Osteocyte (in vitro differentiated cells): ENCODE results near the gene NRP2. TPM values are rescaled to one million over a fixed set of nuclear protein-coding genes. Genes with fewer than 3 reads are reported as not detected.

ENCODE experiments used
- DNase-seq: peaks from one replicate; pipeline ENCODE4 v3.0.0; 2021; ENCODE audit warnings: mixed read lengths; ENCODE audit not compliant: unreplicated experiment; ENCODE audit errors: extremely low spot score
- H3K27ac Mint-ChIP-seq: one replicate; pipeline ENCODE4 v1.8.0; 2021; ENCODE audit warnings: mild to moderate bottlenecking, mixed read lengths; ENCODE audit not compliant: unreplicated experiment
- H3K27me3 Mint-ChIP-seq: one replicate; pipeline ENCODE4 v1.8.0; 2021; ENCODE audit warnings: mixed read lengths; ENCODE audit not compliant: unreplicated experiment
- H3K36me3 Mint-ChIP-seq: one replicate; pipeline ENCODE4 v1.8.0; 2021; ENCODE audit warnings: mixed read lengths; ENCODE audit not compliant: unreplicated experiment
- H3K4me1 Mint-ChIP-seq: one replicate; pipeline ENCODE4 v1.8.0; 2021; ENCODE audit warnings: mixed read lengths; ENCODE audit not compliant: unreplicated experiment
- H3K4me3 Mint-ChIP-seq: one replicate; pipeline ENCODE4 v1.8.0; 2021; ENCODE audit warnings: mild to moderate bottlenecking, moderate library complexity, mixed read lengths; ENCODE audit not compliant: unreplicated experiment
- H3K9me3 Mint-ChIP-seq: one replicate; pipeline ENCODE4 v1.8.0; 2021; ENCODE audit warnings: mixed read lengths; ENCODE audit not compliant: unreplicated experiment
- total RNA-seq: library from RNA; stranded (reverse); gene quantifications from 2 replicates; pipeline ENCODE4 v1.2.1, GENCODE V29; 2021
- TF ChIP-seq, protein P1 (sequence below): fragments of 200-600 bp; sonication (generic); IDR thresholded peaks from 2 replicates; pipeline ENCODE4 v1.5.0; 2021; ENCODE audit warnings: antibody characterized with exemption, mild to moderate bottlenecking, moderate library complexity

NRP2 gene
- total RNA-seq, 1 donor from 2014 or later, result 52.4 TPM

DNA sequence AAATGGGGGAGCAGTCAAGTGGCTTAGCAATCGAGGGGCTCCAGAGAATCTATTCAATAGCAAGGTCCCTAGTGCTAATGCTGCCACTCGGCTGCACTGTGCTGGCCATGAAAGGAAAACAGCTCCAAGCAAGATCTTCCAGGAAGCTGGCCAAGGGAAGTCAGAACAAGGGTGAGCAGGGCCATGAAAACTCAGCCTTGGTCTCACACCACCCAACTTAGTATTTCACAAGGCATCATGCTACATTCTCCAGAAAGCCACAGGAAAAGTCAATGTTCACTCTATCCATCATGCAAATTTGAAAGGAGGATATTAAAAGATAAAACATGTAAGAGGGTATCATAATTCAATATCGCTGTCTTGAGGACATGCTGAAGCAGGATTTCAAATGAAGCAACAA, 35.7 kb downstream of the NRP2 start:
- Mint-ChIP-seq H3K27ac (peak overlapping the region; percentile 28), H3K36me3 (peaks cover 19% of the 10 kb centered on the region), H3K4me3 (no peak overlapping the region), H3K9me3 (no peaks in the 10 kb centered on the region), H3K4me1 (peaks cover 64% of the 10 kb centered on the region), H3K27me3 (no peaks in the 10 kb centered on the region)
- no peak for DNase-seq
- TF ChIP-seq, protein P1, sequence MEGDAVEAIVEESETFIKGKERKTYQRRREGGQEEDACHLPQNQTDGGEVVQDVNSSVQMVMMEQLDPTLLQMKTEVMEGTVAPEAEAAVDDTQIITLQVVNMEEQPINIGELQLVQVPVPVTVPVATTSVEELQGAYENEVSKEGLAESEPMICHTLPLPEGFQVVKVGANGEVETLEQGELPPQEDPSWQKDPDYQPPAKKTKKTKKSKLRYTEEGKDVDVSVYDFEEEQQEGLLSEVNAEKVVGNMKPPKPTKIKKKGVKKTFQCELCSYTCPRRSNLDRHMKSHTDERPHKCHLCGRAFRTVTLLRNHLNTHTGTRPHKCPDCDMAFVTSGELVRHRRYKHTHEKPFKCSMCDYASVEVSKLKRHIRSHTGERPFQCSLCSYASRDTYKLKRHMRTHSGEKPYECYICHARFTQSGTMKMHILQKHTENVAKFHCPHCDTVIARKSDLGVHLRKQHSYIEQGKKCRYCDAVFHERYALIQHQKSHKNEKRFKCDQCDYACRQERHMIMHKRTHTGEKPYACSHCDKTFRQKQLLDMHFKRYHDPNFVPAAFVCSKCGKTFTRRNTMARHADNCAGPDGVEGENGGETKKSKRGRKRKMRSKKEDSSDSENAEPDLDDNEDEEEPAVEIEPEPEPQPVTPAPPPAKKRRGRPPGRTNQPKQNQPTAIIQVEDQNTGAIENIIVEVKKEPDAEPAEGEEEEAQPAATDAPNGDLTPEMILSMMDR, result no peak

DNA sequence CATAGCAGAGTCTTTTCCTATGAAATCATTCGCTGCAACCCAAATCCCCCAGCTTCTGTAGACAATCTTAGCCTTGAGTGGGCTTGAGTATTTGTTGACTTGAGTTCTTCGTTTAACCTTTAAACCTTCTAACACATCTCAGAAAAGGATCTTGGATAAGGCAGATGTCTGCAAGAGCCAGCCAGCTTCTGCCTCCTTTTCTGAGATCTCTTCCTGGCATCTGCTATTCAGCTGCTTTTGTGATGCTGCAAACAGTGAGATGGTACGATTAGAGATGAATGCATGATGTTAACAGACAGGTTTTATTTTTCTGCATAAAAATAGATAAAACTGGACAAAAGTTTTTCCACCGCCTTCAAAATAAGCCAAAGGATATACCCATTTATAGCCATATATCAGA, 37.5 kb downstream of the NRP2 start:
- peaks cover 48% of the 10 kb centered on the region for H3K4me1 Mint-ChIP-seq

DNA sequence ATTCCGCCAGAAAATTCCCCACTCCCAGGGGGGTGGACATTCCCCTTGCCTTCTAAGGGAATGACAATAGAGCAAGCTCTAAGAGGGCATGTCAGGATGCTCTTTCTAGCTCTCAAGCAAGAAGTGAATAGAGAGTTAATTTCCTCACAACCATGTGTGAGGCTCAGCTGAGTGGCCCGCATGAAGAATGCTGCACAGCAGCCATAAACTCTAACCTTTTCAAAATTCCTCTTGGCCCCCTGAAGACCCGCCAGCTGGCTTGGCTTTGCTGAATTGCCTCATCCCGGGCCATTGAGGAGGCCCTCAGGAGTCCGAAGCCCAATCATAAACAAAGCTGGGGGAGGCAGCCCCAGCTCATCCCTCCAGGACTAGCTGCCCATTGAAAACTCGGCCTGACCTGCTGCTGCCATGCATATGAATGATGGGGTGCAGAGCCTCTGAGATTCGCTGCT, 38.2 kb downstream of the NRP2 start:
- peaks cover 42% of the 10 kb centered on the region for H3K4me1 Mint-ChIP-seq
- H3K4me3 Mint-ChIP-seq, result no peak overlapping the region
- no peaks in the 10 kb centered on the region for H3K9me3 Mint-ChIP-seq
- H3K27me3 Mint-ChIP-seq, result no peaks in the 10 kb centered on the region
- peaks cover 37% of the 10 kb centered on the region for H3K36me3 Mint-ChIP-seq
- no peak overlapping the region for H3K27ac Mint-ChIP-seq
- TF ChIP-seq, protein P1, result no peak
- DNase-seq, result no peak

More for the DNA sequence above, 37.5 kb downstream of the NRP2 start:
- no peak overlapping the region for H3K27ac Mint-ChIP-seq
- TF ChIP-seq, protein P1, result no peak
- no peaks in the 10 kb centered on the region for H3K27me3 Mint-ChIP-seq
- H3K9me3 Mint-ChIP-seq, result no peaks in the 10 kb centered on the region
- no peak for DNase-seq
- H3K4me3 Mint-ChIP-seq, result no peak overlapping the region
- H3K36me3 Mint-ChIP-seq, result peaks cover 32% of the 10 kb centered on the region

DNA sequence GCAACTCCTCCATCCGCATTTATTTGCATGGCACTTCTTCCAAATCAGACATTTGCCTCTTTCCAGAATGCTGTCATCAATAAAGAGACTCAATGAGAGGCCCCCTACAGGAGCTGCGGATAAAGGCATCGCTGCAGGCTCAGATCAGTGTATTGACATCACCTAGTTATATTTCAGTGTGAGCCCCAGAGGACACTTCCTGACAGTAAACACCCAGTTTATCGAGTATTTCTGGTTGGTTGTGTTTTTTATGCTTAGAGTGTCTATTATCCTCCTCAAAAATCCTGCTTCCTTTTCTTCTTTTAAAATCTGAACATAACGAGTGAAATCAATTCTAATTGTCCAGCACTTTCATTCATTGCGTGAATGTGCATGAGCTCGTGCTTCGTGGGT, 38.8 kb downstream of the NRP2 start:
- Mint-ChIP-seq H3K27ac (no peak overlapping the region), H3K4me3 (no peak overlapping the region), H3K9me3 (no peaks in the 10 kb centered on the region), H3K4me1 (peaks cover 37% of the 10 kb centered on the region), H3K27me3 (no peaks in the 10 kb centered on the region), H3K36me3 (peaks cover 39% of the 10 kb centered on the region)
- TF ChIP-seq, protein P1, result peak; percentile 35
- no peak for DNase-seq

DNA sequence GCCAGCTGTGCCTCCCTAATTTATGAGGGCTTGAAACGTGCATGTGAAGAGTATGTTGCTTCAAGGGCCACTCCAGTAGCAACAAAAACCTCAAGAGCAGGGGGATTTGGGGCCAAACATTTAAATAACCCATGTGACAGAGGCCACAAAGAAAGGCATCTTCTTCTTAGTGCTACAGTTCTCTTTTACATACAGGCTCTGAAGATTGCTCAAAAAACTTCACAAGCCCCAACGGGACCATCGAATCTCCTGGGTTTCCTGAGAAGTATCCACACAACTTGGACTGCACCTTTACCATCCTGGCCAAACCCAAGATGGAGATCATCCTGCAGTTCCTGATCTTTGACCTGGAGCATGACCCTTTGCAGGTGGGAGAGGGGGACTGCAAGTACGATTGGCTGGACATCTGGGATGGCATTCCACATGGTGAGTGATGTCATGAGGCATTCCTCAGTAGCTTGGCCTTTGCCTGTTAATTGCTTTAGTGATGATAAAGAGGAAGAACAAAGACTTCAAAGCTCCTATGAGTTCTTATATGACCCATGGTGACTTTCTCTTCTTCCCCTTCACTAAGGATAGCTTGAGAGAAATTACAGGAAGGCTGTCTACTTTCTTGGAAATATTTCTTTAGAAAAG, 40.1 kb downstream of the NRP2 start:
- H3K27ac Mint-ChIP-seq, result no peak overlapping the region
- DNase-seq, result no peak
- no peak overlapping the region for H3K4me3 Mint-ChIP-seq
- no peaks in the 10 kb centered on the region for H3K9me3 Mint-ChIP-seq
- no peaks in the 10 kb centered on the region for H3K27me3 Mint-ChIP-seq
- TF ChIP-seq, protein P1, result no peak
- peaks cover 33% of the 10 kb centered on the region for H3K4me1 Mint-ChIP-seq
- peaks cover 48% of the 10 kb centered on the region for H3K36me3 Mint-ChIP-seq
